Measurements from ENCODE around the gene GPR152. TPM values are rescaled to one million over a fixed set of nuclear protein-coding genes. Genes with fewer than 3 reads are reported as not detected.
A peak's percentile ranks its signal among the peaks of the same experiment; 100 is the strongest.
"Not testable (repeated sequence)": the region's sequence is repeated elsewhere in the genome, so short reads cannot be mapped to it uniquely, and the experiment has no call there.

GPR152 gene
- total RNA-seq, 2 experiments from 2014 or later = not detected

DNA sequence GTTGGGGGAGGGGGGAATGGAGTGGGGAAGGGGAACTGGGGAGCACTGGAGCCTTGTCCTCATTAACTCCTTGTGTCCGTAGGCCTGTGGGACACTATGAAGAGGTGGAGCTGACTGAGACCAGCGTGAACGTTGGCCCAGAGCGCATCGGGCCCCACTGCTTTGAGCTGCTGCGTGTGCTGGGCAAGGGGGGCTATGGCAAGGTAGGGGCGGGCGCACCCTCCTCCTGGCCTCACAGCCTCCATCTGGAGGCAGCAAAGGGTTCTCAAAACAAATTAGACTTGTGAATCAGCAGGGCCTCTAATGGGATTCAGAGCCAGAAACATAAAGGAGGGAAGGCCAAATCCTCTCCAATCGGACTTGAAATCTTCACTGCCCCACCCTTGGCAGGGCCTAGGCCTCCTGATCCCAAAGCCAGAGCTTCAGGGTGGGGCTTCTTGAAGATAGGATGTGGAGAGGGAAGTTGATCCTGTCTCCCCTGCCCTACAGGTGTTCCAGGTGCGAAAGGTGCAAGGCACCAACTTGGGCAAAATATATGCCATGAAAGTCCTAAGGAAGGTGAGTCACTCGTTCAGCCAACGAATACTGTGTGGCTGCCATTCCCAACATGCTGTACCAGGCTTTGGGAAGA is 23.4 kb downstream of the GPR152 start:
- BruUV-seq (replicated peaks) = no TSS peak
- intact Hi-C loops (cut with micrococcal nuclease; ENCODE audit: unreplicated experiment) = no loop called here

DNA sequence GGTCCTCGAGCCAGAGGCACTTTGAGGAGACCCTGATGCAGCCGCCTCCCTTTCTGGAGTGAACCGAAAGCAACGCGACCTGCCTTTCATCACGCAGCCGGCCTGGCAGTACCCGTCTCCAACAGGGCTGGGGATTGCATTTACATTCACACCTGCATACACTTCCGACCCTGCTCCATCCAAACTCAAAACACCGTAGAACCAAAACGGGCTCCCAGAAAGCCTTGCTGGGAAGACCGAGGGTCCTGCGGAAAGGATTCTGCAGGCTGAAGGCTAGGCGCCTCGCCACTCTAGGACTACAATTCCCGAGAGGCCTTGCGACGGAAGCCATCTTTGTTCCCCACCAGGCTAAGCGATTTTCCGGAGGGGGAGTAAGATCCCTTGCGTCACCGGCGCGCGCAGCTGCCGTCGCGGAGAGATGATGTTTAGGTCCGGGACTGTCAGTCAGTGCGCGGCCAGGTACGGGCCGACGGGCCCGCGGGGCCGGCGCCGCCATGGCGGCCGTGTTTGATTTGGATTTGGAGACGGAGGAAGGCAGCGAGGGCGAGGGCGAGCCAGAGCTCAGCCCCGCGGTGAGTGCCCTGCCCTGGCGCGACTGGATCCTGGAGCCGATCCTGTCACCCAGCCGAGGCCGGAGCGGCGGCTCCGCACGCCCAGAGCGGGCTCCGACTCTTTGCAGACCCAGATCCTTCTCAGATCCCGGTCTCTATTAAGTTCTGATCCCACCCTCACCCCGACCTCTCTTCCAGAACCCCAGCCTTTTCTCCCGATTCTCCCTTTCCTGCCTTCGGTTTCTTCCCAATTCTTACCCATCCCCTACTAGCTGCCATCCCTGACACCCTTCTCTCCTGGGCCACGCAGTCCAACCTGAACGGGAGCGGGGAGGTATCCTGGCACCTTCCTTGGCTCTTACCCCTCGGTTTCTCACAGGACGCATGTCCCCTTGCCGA is 24.2 kb downstream of the GPR152 start, which contains the start of gene RPS6KB2:
TSS of gene RPS6KB2 (plus strand) at position 443 of the 950 bp plus-strand sequence. CDS start at position 495, 52 bp downstream.
- Histone ChIP-seq H3K9me3 (ENCODE audit: low read length) (no peaks in the 10 kb centered on the region), H3K4me1 (ENCODE audit: insufficient read depth, low read length, poor library complexity, severe bottlenecking) (peaks cover 26% of the 10 kb centered on the region), H2AFZ (ENCODE audit: low read length) (peak within 1 kb of the TSS; percentile 85), H3K79me2 (ENCODE audit: insufficient read depth, low read depth, low read length) (peaks cover 16% of the 10 kb centered on the region; the same call in 1 of the 2 replicates), H3K27ac (ENCODE audit: low read depth, low read length, poor library complexity, severe bottlenecking) (peak within 1 kb of the TSS; percentile 46), H3K9me2 (ENCODE audit: insufficient read depth, low read length) (no peaks in the 10 kb centered on the region), H4K20me1 (ENCODE audit: insufficient read depth, low read length) (no peaks in the 10 kb centered on the region), H3K4me2 (ENCODE audit: low read length) (peak within 1 kb of the TSS; percentile 78), H3K4me3 (ENCODE audit: low read depth, low read length, poor library complexity, severe bottlenecking) (peak within 1 kb of the TSS; percentile 82), H3K36me3 (ENCODE audit: insufficient read depth, low read length) (peaks cover 26% of the 10 kb centered on the region)
- ChIA-PET POLR2A (interaction anchor here (1.0 to 1.2 kb wide), 3 partner anchors 9 to 25 kb away, joined by 3 read pairs; partner anchors contain the start of gene PTPRCAP), CTCF (ENCODE audit: unreplicated experiment) (no interaction called here)
- intact Hi-C loops (cut with micrococcal nuclease; ENCODE audit: unreplicated experiment) = no loop called here
- BruUV-seq (replicated peaks) = no TSS peak
- TF ChIP-seq, protein P1, sequence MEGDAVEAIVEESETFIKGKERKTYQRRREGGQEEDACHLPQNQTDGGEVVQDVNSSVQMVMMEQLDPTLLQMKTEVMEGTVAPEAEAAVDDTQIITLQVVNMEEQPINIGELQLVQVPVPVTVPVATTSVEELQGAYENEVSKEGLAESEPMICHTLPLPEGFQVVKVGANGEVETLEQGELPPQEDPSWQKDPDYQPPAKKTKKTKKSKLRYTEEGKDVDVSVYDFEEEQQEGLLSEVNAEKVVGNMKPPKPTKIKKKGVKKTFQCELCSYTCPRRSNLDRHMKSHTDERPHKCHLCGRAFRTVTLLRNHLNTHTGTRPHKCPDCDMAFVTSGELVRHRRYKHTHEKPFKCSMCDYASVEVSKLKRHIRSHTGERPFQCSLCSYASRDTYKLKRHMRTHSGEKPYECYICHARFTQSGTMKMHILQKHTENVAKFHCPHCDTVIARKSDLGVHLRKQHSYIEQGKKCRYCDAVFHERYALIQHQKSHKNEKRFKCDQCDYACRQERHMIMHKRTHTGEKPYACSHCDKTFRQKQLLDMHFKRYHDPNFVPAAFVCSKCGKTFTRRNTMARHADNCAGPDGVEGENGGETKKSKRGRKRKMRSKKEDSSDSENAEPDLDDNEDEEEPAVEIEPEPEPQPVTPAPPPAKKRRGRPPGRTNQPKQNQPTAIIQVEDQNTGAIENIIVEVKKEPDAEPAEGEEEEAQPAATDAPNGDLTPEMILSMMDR (conservative IDR thresholded peaks at IDR 0.05; ENCODE audit: low read length) = no peak
- no peak for TF ChIP-seq EZH2phosphoT487 (IDR thresholded peaks at IDR 0.05; ENCODE audit: borderline replicate concordance, low read depth, low read length)
- DNase-seq (ENCODE audit: low spot score) = peak; percentile 99

More for the DNA sequence above, 23.4 kb downstream of the GPR152 start:
- peaks cover 34% of the 10 kb centered on the region for H3K4me1 ChIP-seq (ENCODE audit: insufficient read depth, low read length, poor library complexity, severe bottlenecking)
- peaks cover 34% of the 10 kb centered on the region for H3K36me3 ChIP-seq (ENCODE audit: insufficient read depth, low read length)
- ChIA-PET CTCF (ENCODE audit: unreplicated experiment) (no interaction called here), POLR2A (interaction anchor here (0.6 to 1.2 kb wide), 3 partner anchors 22 to 37 kb away, joined by 3 to 4 read pairs (median 3); partner anchors contain the start of gene RAD9A)
- H3K27ac ChIP-seq (ENCODE audit: low read depth, low read length, poor library complexity, severe bottlenecking) = peak overlapping the region; percentile 24
- H3K9me3 ChIP-seq (ENCODE audit: low read length) = no peaks in the 10 kb centered on the region
- H2AFZ ChIP-seq (ENCODE audit: low read length) = no peak overlapping the region
- H3K9me2 ChIP-seq (ENCODE audit: insufficient read depth, low read length) = no peaks in the 10 kb centered on the region
- peak overlapping the region; percentile 82 for H3K4me3 ChIP-seq (ENCODE audit: low read depth, low read length, poor library complexity, severe bottlenecking)
- TF ChIP-seq, protein P1 (conservative IDR thresholded peaks at IDR 0.05; ENCODE audit: low read length) = 0 out of 2 replicates have a peak, but pooled peaks have one; percentile 22
- TF ChIP-seq EZH2phosphoT487 (IDR thresholded peaks at IDR 0.05; ENCODE audit: borderline replicate concordance, low read depth, low read length) = no peak
- DNase-seq (ENCODE audit: low spot score) = peak; percentile 29
- H3K4me2 ChIP-seq (ENCODE audit: low read length) = peak overlapping the region; percentile 78
- peaks cover 16% of the 10 kb centered on the region; the same call in 1 of the 2 replicates for H3K79me2 ChIP-seq (ENCODE audit: insufficient read depth, low read depth, low read length)
- H4K20me1 ChIP-seq (ENCODE audit: insufficient read depth, low read length) = no peaks in the 10 kb centered on the region

DNA sequence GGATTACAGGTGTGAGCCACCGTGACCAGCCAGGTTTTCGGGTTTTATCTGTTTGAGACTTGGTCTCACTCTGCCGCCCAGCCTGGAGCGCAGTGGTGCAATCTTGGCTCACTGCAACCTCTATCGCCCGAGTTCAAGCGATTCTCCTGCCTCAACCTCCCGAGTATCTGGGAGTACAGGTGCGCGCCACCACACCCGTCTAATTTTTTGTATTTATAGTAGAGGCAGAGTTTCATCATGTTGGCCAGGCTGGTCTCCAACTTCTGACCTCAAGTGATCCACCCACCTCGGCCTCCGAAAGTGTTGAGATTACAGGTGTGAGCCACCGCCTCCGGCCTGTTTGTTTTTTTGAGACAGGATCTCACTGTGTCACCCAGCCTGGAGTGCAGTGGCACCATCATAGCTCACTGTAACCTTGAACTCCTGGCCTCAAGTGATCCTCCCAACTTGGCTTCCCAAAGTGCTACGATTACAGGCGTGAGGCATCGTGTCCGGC is 25.1 kb downstream of the GPR152 start:
- H3K9me3 ChIP-seq (ENCODE audit: low read length); H4K20me1 ChIP-seq (ENCODE audit: insufficient read depth, low read length); DNase-seq (ENCODE audit: low spot score); BruUV-seq (replicated peaks); H3K9me2 ChIP-seq (ENCODE audit: insufficient read depth, low read length); intact Hi-C loops (cut with micrococcal nuclease; ENCODE audit: unreplicated experiment); CTCF ChIA-PET (ENCODE audit: unreplicated experiment): not testable (repeated sequence)
- peaks cover 16% of the 10 kb centered on the region; the same call in 1 of the 2 replicates for H3K79me2 ChIP-seq (ENCODE audit: insufficient read depth, low read depth, low read length)
- H3K36me3 ChIP-seq (ENCODE audit: insufficient read depth, low read length) = peaks cover 17% of the 10 kb centered on the region
- H3K27ac ChIP-seq (ENCODE audit: low read depth, low read length, poor library complexity, severe bottlenecking) = peak overlapping the region; percentile 46
- peak overlapping the region; percentile 85; the same call in 1 of the 2 replicates for H2AFZ ChIP-seq (ENCODE audit: low read length)
- peak overlapping the region; percentile 82 for H3K4me3 ChIP-seq (ENCODE audit: low read depth, low read length, poor library complexity, severe bottlenecking)
- peak overlapping the region; percentile 76 for H3K4me2 ChIP-seq (ENCODE audit: low read length)
- POLR2A ChIA-PET = interaction anchor here (1.2 kb wide), 1 partner anchor 14 kb away, joined by 3 read pairs; no protein-coding TSS in a partner anchor
- H3K4me1 ChIP-seq (ENCODE audit: insufficient read depth, low read length, poor library complexity, severe bottlenecking) = peaks cover 20% of the 10 kb centered on the region
